ENCODE results near the gene RPRD1B. TPM values are rescaled to one million over a fixed set of nuclear protein-coding genes. Genes with fewer than 3 reads are reported as not detected.
A peak's percentile ranks its signal among the peaks of the same experiment; 100 is the strongest.

Gene RPRD1B
- total and polyA plus RNA-seq, 2 of the 13 experiments (the other 11 are each of a cell fraction or from before 2014, with no cell fraction given): 31.1 to 41.5 TPM

DNA sequence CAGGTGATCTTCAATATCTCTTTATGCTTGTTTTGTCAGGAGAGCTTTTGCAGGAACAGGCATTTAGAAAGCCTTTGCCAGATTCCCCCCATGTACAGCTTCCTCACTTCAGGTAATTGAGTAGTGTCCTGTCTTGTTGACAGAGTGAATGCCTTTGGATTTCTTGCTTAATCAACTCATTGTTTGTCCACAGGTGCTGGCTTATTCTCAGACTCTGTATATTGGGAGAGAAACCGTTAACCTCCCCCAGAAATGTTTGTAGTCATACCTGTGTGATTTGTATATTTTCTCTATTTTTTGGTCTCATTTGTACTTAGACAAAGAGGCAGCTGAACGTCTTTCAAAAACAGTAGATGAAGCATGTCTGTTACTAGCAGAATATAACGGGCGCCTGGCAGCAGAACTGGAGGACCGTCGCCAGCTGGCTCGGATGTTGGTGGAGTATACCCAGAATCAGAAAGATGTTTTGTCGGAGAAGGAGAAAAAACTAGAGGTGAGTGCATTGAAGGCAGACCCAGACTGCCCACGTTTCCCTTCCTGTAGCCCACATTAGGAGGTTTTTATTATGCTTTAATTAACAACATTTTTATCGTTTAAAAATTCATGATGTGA lies 32.3 kb downstream of the RPRD1B start (continued):
- TF ChIP-seq, protein P1, sequence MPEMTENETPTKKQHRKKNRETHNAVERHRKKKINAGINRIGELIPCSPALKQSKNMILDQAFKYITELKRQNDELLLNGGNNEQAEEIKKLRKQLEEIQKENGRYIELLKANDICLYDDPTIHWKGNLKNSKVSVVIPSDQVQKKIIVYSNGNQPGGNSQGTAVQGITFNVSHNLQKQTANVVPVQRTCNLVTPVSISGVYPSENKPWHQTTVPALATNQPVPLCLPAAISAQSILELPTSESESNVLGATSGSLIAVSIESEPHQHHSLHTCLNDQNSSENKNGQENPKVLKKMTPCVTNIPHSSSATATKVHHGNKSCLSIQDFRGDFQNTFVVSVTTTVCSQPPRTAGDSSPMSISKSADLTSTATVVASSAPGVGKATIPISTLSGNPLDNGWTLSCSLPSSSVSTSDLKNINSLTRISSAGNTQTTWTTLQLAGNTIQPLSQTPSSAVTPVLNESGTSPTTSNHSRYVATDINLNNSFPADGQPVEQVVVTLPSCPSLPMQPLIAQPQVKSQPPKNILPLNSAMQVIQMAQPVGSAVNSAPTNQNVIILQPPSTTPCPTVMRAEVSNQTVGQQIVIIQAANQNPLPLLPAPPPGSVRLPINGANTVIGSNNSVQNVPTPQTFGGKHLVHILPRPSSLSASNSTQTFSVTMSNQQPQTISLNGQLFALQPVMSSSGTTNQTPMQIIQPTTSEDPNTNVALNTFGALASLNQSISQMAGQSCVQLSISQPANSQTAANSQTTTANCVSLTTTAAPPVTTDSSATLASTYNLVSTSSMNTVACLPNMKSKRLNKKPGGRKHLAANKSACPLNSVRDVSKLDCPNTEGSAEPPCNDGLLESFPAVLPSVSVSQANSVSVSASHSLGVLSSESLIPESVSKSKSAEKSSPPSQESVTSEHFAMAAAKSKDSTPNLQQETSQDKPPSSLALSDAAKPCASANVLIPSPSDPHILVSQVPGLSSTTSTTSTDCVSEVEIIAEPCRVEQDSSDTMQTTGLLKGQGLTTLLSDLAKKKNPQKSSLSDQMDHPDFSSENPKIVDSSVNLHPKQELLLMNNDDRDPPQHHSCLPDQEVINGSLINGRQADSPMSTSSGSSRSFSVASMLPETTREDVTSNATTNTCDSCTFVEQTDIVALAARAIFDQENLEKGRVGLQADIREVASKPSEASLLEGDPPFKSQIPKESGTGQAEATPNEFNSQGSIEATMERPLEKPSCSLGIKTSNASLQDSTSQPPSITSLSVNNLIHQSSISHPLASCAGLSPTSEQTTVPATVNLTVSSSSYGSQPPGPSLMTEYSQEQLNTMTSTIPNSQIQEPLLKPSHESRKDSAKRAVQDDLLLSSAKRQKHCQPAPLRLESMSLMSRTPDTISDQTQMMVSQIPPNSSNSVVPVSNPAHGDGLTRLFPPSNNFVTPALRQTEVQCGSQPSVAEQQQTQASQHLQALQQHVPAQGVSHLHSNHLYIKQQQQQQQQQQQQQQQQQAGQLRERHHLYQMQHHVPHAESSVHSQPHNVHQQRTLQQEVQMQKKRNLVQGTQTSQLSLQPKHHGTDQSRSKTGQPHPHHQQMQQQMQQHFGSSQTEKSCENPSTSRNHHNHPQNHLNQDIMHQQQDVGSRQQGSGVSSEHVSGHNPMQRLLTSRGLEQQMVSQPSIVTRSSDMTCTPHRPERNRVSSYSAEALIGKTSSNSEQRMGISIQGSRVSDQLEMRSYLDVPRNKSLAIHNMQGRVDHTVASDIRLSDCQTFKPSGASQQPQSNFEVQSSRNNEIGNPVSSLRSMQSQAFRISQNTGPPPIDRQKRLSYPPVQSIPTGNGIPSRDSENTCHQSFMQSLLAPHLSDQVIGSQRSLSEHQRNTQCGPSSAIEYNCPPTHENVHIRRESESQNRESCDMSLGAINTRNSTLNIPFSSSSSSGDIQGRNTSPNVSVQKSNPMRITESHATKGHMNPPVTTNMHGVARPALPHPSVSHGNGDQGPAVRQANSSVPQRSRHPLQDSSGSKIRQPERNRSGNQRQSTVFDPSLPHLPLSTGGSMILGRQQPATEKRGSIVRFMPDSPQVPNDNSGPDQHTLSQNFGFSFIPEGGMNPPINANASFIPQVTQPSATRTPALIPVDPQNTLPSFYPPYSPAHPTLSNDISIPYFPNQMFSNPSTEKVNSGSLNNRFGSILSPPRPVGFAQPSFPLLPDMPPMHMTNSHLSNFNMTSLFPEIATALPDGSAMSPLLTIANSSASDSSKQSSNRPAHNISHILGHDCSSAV (CRISPR knock-in tag; IDR thresholded peaks at IDR 0.05; ENCODE audit: borderline replicate concordance): no peak
- TF ChIP-seq, protein P2, sequence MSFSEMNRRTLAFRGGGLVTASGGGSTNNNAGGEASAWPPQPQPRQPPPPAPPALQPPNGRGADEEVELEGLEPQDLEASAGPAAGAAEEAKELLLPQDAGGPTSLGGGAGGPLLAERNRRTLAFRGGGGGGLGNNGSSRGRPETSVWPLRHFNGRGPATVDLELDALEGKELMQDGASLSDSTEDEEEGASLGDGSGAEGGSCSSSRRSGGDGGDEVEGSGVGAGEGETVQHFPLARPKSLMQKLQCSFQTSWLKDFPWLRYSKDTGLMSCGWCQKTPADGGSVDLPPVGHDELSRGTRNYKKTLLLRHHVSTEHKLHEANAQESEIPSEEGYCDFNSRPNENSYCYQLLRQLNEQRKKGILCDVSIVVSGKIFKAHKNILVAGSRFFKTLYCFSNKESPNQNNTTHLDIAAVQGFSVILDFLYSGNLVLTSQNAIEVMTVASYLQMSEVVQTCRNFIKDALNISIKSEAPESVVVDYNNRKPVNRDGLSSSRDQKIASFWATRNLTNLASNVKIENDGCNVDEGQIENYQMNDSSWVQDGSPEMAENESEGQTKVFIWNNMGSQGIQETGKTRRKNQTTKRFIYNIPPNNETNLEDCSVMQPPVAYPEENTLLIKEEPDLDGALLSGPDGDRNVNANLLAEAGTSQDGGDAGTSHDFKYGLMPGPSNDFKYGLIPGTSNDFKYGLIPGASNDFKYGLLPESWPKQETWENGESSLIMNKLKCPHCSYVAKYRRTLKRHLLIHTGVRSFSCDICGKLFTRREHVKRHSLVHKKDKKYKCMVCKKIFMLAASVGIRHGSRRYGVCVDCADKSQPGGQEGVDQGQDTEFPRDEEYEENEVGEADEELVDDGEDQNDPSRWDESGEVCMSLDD (CRISPR knock-in tag; IDR thresholded peaks at IDR 0.05; ENCODE audit: borderline replicate concordance): no peak
- TF ChIP-seq SOX5 (CRISPR knock-in tag; IDR thresholded peaks at IDR 0.05; ENCODE audit: borderline replicate concordance): peak; percentile 18; the same call in 1 of the 2 replicates
- TF ChIP-seq REPIN1 (CRISPR knock-in tag; IDR thresholded peaks at IDR 0.05; ENCODE audit: borderline replicate concordance, low read depth): no peak
- no peak for TF ChIP-seq ZNF333 (CRISPR knock-in tag; IDR thresholded peaks at IDR 0.05; ENCODE audit: borderline replicate concordance)
- TF ChIP-seq MEIS2 (CRISPR knock-in tag; IDR thresholded peaks at IDR 0.05): no peak
- no peak for TF ChIP-seq IKZF4 (CRISPR knock-in tag; IDR thresholded peaks at IDR 0.05; ENCODE audit: borderline replicate concordance, low read depth, not compliant biosample characterization)
